AG10803 (cell line): Measurements from ENCODE around the gene NALCN.

Experiments used
- DNase-seq: peaks from one replicate; pipeline ENCODE4 v3.0.0; 2010; ENCODE audit warnings: low read depth
- H3K4me3 ChIP-seq: 2 replicates; pipeline ENCODE4 v1.5.1; 2011; ENCODE audit warnings: mild to moderate bottlenecking, low read length, control low read depth
- TF ChIP-seq, protein P1 (sequence below): conservative IDR thresholded peaks from 2 replicates; pipeline ENCODE4 v1.5.1; 2011; ENCODE audit warnings: mild to moderate bottlenecking, low read length, control low read depth, inconsistent platforms

Gene NALCN

DNA sequence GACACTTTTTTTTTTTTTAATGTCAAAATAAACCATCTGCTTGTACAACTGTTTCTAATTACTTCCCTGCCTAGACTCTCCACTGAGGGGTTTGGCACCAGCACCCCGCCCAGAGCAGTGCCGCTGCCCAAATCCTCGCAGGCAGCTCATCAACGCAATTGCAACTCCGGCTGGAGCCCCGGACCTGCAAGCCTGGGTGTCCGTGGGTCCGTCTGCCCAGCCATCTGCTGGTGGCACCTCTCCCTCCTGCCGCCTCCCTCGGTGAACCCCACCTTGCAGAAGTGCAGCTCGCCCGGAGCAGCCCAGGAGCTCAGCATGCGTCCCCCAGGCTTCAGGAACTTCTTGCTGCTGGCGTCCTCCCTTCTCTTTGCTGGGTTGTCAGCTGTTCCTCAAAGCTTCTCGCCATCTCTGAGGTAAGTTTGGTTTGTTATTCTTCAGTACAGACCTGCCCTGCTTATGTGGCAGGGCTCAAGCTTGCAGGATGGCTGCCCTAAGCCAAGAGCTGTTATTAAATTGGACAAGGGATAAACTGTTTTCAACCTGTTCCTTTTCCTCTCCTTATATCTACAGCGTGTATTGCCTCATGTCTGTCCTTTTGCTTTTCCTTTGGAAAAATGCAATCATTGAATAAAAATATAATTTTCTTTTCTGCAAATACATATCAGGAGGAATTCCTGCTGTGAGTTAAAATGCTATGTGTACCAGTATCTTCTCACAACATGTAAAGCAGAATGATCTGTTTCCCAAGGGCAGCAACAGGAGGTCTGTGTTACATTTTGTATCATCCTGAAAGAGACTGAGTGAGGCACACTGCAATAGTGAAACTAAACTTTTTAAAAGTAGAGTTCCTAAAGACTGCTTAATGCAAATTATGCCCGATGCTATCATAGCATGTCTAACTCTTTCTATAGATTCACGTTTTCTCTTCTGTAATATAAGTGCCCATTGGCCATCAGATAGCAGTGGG lies 36.5 kb upstream of the NALCN start, which contains the start of gene ITGBL1:
Gene ITGBL1 (plus strand): TSS at position 157 of the 967 bp plus-strand sequence. CDS start 159 bp downstream, at position 316.
- TF ChIP-seq, protein P1, sequence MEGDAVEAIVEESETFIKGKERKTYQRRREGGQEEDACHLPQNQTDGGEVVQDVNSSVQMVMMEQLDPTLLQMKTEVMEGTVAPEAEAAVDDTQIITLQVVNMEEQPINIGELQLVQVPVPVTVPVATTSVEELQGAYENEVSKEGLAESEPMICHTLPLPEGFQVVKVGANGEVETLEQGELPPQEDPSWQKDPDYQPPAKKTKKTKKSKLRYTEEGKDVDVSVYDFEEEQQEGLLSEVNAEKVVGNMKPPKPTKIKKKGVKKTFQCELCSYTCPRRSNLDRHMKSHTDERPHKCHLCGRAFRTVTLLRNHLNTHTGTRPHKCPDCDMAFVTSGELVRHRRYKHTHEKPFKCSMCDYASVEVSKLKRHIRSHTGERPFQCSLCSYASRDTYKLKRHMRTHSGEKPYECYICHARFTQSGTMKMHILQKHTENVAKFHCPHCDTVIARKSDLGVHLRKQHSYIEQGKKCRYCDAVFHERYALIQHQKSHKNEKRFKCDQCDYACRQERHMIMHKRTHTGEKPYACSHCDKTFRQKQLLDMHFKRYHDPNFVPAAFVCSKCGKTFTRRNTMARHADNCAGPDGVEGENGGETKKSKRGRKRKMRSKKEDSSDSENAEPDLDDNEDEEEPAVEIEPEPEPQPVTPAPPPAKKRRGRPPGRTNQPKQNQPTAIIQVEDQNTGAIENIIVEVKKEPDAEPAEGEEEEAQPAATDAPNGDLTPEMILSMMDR = 0 out of 2 replicates have a peak, but pooled peaks have one; percentile 3
- peak within 1 kb of the TSS; percentile 94 for H3K4me3 ChIP-seq

DNA sequence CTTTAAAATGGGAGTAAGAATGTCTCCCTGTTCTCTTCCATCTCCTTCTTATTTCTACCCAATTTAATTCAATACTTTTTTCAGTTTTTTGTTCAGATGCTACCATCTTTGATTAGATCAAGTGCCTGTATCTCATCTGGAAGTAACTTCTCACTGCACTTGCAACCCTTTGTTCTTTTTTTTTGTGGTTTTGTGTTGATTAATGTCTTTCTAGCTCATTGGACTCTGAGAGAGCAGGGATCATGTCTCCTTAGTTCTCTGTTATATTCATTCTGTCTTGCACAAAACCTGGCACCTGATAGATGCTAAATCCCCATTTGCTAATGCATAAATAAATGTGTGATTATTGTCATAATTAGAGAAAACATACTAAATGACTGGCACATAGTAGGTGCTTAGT lies 35.3 kb upstream of the NALCN start:
- TF ChIP-seq, protein P1 = no peak
- DNase-seq = no peak
- peak overlapping the region; percentile 94; the same call in 1 of the 2 replicates for H3K4me3 ChIP-seq

More for the DNA sequence above, 36.5 kb upstream of the NALCN start, which contains the start of gene ITGBL1:
- peak; percentile 81 for DNase-seq

DNA sequence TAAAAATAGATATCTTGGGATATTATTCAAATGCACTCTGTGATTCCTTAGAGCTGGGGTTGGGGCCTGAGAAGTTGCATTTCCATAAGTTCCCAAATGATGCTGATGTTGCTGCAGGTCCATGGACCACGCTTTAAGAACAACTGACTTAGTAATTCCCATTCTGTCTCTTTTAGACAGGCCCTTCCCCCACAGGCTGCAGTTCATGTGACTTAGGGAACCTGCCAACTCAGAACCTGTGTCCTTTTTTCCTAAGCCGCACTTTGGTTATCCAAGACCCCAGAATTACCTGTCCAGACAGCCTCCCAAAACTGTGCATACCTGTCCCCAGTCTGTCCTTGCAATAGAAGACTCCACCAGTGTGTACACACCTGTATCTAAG lies 34.4 kb upstream of the NALCN start:
- DNase-seq = no peak
- TF ChIP-seq, protein P1 = no peak
- no peak overlapping the region for H3K4me3 ChIP-seq

DNA sequence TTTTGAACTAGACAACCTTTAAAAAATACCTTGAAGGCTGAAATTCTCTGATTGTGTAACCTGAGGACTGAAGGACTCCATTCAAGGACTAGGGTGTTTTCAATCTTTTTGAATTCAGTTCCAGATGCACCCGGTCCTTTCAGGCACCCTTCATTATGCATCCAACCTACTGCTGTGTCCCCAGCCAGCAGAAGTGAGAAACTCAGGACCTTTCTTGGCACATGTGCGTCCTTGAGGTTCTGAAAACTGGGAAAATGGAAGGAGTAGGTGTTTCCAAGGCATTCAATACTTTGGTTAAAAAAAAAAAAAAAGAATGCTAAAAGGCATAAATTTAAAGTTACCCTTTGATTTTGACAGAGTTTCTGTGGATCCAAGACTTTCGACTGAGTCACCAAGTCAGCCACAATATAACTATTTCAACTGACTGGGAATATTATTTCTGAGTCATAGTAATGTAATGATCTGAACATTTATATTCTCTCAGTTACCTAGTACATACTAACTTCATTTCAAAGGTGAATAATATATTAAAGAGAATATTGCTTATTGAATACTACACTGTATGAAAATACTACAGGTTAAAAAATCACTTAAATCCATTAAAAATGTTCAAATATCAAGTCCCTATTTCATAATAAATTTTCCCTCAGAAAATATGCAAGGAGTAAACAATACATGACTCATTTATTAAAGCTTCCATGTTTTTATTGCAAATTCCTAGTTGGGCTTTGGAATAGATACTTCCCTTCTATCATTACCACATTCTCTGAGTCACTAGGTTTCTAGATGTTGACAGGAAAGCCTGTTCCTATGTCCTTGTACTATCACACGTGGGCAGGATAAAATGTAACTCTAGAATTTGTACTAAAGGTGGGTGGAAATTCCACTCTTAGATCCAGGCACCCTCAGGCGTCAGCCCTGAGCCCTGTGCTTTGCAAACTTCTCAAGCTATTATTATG lies 33.8 kb upstream of the NALCN start:
- no peak overlapping the region for H3K4me3 ChIP-seq
- TF ChIP-seq, protein P1 = no peak
- peak; percentile 90 for DNase-seq

DNA sequence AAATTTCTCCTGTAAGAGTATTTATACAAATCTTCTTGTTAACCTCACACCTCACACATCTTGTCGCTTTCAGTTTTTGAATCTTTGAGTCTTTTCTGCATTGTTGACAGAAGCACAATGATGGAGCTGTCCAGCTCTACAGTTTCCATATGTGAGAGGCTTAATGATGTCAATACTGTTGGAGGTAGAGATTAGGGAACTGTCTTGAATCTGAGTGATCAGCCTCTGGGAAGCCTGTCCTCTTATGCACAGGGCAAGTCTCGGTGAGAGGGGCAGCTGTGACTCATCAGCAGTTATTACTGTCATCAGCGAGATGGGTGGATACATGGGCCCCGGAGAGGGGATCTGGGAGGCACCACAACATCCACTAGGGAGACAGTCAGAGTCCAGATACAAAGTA lies 31.5 kb upstream of the NALCN start:
- no peak overlapping the region for H3K4me3 ChIP-seq
- no peak for DNase-seq
- TF ChIP-seq, protein P1 = no peak

DNA sequence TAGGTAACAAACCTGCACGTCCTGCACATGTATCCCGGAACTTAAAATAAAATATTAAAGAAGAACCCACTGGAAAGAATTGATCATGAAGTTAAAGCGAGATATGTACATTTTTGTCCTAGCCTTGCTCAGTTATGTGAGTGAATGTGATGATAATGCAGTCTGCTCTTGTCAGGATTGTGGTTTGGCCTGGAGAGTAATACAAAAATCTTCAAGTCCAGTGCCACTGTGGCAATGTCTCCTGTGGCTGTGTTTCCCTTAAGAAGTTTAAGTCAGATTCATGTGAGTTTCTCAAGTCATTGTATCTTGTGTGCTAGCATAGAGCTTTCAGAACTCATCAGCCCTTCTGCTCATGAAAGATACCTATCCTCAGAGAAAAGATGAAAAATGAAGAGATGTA lies 18.2 kb upstream of the NALCN start:
- TF ChIP-seq, protein P1 = no peak
- no peak overlapping the region for H3K4me3 ChIP-seq

More for the DNA sequence above, 18.2 kb upstream of the NALCN start:
- peak; percentile 59 for DNase-seq
